Measurements from ENCODE around the gene NHERF2. TPM values are rescaled to one million over a fixed set of nuclear protein-coding genes. Genes with fewer than 3 reads are reported as not detected.

NHERF2 gene
- total and polyA plus RNA-seq, 2 of the 4 experiments (the other 2 are of a cell fraction), result 18.6 to 77.8 TPM

DNA sequence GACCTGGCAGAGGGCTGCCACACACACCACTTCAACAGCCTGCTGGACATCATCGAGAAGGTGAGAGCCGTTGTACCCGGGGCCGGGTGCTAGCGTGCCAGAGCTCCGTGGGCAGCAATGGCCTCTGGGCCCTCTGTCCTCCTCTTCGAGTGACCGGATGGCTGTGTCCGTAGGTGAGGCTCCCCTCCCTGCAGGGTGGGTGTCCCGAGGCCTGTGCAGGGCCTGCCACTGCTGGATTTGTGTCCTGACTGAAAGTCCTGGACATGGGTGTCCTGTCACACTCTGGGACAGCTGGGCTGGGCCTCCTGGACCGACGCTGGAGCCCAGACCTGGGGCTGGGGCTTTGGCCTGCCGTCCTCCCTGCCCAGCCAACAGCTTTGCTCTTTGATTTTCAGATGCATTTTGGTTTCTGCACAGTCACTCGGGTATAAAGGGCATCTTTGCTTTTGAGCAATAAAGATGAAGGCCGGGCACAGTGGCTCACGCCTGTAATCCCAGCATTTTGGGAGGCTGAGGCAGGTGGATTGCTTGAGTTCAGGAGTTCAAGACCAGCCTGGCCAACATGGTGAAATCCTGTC lies 37.8 kb downstream of the NHERF2 start:
- dilution Hi-C loops (cut with HindIII; ENCODE audit: low sequenced_read_pairs, unreplicated experiment) (no loop called here), in situ Hi-C loops (cut with MboI; ENCODE audit: low sequenced_read_pairs) (no loop called here), intact Hi-C loops (cut with micrococcal nuclease) (no loop called here)
- POLR2A ChIA-PET (ENCODE audit: unreplicated experiment), result no interaction called here
- Histone ChIP-seq H3K9ac (ENCODE audit: low read depth, low read length) (no peak overlapping the region), H3K27ac (ENCODE audit: insufficient read depth, low read length) (no peak overlapping the region), H3K4ac (ENCODE audit: low read depth, low read length) (no peak overlapping the region), H3K14ac (replicated peaks; ENCODE audit: low read depth, low read length) (no peak overlapping the region), H3K4me2 (ENCODE audit: low read depth, low read length) (no peak overlapping the region), H2BK20ac (ENCODE audit: low read depth, low read length) (no peak overlapping the region), H4K91ac (ENCODE audit: insufficient read depth, low read depth, low read length) (no peak overlapping the region), H3K4me3 (ENCODE audit: insufficient read depth, low read depth, low read length) (no peak overlapping the region), H3K9me3 (ENCODE audit: control insufficient read depth, insufficient read depth, low read length) (no peaks in the 10 kb centered on the region), H4K20me1 (ENCODE audit: insufficient read depth, low read length) (no peaks in the 10 kb centered on the region; the same call in 1 of the 2 replicates), H3K18ac (ENCODE audit: low read depth, low read length) (no peak overlapping the region), H3K9me1 (ENCODE audit: insufficient read depth, low read length) (0 out of 2 replicates have a peak, but pooled peaks cover 5% of the 10 kb centered on the region), H2BK120ac (ENCODE audit: low read depth, low read length) (no peak overlapping the region), H3K79me1 (ENCODE audit: low read depth in 1 of 2, low read length in 2 of 2) (peaks cover 0 to 9% of the 10 kb centered on the region in 2 experiments; a peak in 1 of 4 replicates), H2AK9ac (replicated peaks; ENCODE audit: low read depth, low read length, poor library complexity) (no peak overlapping the region), H4K5ac (ENCODE audit: low read depth, low read length) (no peak overlapping the region), H3K56ac (ENCODE audit: extremely low read depth, insufficient read depth, low read length) (no peak overlapping the region), H2AK5ac (ENCODE audit: low read depth, low read length) (no peak overlapping the region), H3K36me3 (ENCODE audit: control insufficient read depth, insufficient read depth, low read length) (peaks cover 60% of the 10 kb centered on the region), H2BK5ac (ENCODE audit: low read depth, low read length, poor library complexity, severe bottlenecking) (no peak overlapping the region), H3K23ac (ENCODE audit: low read depth, low read length) (no peak overlapping the region), H3K4me1 (ENCODE audit: control insufficient read depth, insufficient read depth, low read length) (no peaks in the 10 kb centered on the region), H3K27me3 (ENCODE audit: control insufficient read depth, insufficient read depth, low read length) (no peaks in the 10 kb centered on the region), H2AFZ (replicated peaks; ENCODE audit: low read length, poor library complexity) (no peak overlapping the region), H2BK15ac (ENCODE audit: low read depth, low read length) (no peak overlapping the region), H4K8ac (ENCODE audit: low read depth in 2 of 2, low read length in 2 of 2) (no peak overlapping the region)
- ATAC-seq (ENCODE audit: low read depth), result no peak
- WGBS, 2 experiments (ENCODE audit: extremely low coverage in 2 of 2, insufficient read length in 1 of 2), result 93% methylated on average over 13 of the region's 16 CpGs; no CpG with 5 or more reads in 1 of the 2 experiments
- DNase-seq, result no peak
- CTCF ChIA-PET, result no interaction called here
- no TSS peak for BruUV-seq (replicated peaks)
- TF ChIP-seq MAZ (IDR thresholded peaks at IDR 0.05; ENCODE audit: borderline replicate concordance, low read depth, low read length) (no peak), CEBPB (IDR thresholded peaks at IDR 0.05; ENCODE audit: low read depth, low read length) (no peak), MAFK (IDR thresholded peaks at IDR 0.05; ENCODE audit: low read depth, low read length) (no peak), FOS (IDR thresholded peaks at IDR 0.05; ENCODE audit: low read depth, low read length) (no peak), MXI1 (IDR thresholded peaks at IDR 0.05; ENCODE audit: borderline replicate concordance, low read depth, low read length) (no peak), RFX5 (IDR thresholded peaks at IDR 0.05; ENCODE audit: low read depth, low read length) (no peak), RCOR1 (IDR thresholded peaks at IDR 0.05; ENCODE audit: insufficient replicate concordance, low read length) (no peak), POLR2A (IDR thresholded peaks at IDR 0.05; ENCODE audit: low read depth, low read length) (no peak), BHLHE40 (IDR thresholded peaks at IDR 0.05; ENCODE audit: low read depth, low read length) (no peak), SMC3 (IDR thresholded peaks at IDR 0.05; ENCODE audit: low read depth, low read length) (no peak)
- TF ChIP-seq, protein P1, sequence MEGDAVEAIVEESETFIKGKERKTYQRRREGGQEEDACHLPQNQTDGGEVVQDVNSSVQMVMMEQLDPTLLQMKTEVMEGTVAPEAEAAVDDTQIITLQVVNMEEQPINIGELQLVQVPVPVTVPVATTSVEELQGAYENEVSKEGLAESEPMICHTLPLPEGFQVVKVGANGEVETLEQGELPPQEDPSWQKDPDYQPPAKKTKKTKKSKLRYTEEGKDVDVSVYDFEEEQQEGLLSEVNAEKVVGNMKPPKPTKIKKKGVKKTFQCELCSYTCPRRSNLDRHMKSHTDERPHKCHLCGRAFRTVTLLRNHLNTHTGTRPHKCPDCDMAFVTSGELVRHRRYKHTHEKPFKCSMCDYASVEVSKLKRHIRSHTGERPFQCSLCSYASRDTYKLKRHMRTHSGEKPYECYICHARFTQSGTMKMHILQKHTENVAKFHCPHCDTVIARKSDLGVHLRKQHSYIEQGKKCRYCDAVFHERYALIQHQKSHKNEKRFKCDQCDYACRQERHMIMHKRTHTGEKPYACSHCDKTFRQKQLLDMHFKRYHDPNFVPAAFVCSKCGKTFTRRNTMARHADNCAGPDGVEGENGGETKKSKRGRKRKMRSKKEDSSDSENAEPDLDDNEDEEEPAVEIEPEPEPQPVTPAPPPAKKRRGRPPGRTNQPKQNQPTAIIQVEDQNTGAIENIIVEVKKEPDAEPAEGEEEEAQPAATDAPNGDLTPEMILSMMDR (conservative IDR thresholded peaks at IDR 0.05; ENCODE audit: low read depth, low read length), result no peak
- TF ChIP-seq, protein P2, sequence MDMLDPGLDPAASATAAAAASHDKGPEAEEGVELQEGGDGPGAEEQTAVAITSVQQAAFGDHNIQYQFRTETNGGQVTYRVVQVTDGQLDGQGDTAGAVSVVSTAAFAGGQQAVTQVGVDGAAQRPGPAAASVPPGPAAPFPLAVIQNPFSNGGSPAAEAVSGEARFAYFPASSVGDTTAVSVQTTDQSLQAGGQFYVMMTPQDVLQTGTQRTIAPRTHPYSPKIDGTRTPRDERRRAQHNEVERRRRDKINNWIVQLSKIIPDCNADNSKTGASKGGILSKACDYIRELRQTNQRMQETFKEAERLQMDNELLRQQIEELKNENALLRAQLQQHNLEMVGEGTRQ (IDR thresholded peaks at IDR 0.05; ENCODE audit: low read depth, low read length), result no peak
- TF ChIP-seq, protein P3, sequence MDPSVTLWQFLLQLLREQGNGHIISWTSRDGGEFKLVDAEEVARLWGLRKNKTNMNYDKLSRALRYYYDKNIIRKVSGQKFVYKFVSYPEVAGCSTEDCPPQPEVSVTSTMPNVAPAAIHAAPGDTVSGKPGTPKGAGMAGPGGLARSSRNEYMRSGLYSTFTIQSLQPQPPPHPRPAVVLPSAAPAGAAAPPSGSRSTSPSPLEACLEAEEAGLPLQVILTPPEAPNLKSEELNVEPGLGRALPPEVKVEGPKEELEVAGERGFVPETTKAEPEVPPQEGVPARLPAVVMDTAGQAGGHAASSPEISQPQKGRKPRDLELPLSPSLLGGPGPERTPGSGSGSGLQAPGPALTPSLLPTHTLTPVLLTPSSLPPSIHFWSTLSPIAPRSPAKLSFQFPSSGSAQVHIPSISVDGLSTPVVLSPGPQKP (IDR thresholded peaks at IDR 0.05; ENCODE audit: borderline replicate concordance, low read depth, low read length), result no peak
